LNCaP clone FGC (cell line): ENCODE results near the gene IGF2R.
A peak's percentile ranks its signal among the peaks of the same experiment; 100 is the strongest.

Experiments used
- DNase-seq: peaks from one replicate; pipeline ENCODE4 v3.0.0-alpha.2; 2011; ENCODE audit warnings: low read depth
- H3K4me3 ChIP-seq: 2 replicates; pipeline ENCODE4 v1.5.1; 2011; ENCODE audit warnings: mild to moderate bottlenecking, low read depth, low read length, control low read depth
- CTCF ChIP-seq: IDR thresholded peaks from 2 replicates; pipeline ENCODE4 v1.5.1; 2012; ENCODE audit warnings: mild to moderate bottlenecking; ENCODE audit not compliant: control insufficient read depth, insufficient read depth; ENCODE audit errors: extremely low read depth

IGF2R gene

GRCh38 chr6:160078883-160079685 is 110.2 kb downstream of the IGF2R start:
- TF ChIP-seq CTCF: no peak
- no peak for DNase-seq
- no peak overlapping the region for H3K4me3 ChIP-seq

- no peak for TF ChIP-seq CTCF
- no peak overlapping the region for H3K4me3 ChIP-seq
- no peak for DNase-seq
Observed at GRCh38 chr6:160079686-160080043, 110.8 kb downstream of the IGF2R start.

- TF ChIP-seq CTCF: no peak
Observed at GRCh38 chr6:160080097-160080496, 111.2 kb downstream of the IGF2R start.

GRCh38 chr6:160081398-160081797 is 112.5 kb downstream of the IGF2R start:
- no peak for DNase-seq
- no peak for TF ChIP-seq CTCF
- H3K4me3 ChIP-seq: no peak overlapping the region

More at GRCh38 chr6:160080097-160080496, 111.2 kb downstream of the IGF2R start:
- DNase-seq: no peak
- H3K4me3 ChIP-seq: no peak overlapping the region

GRCh38 chr6:160082627-160083026 is 113.7 kb downstream of the IGF2R start:
- H3K4me3 ChIP-seq: no peak overlapping the region
- DNase-seq: no peak
- no peak for TF ChIP-seq CTCF

- no peak for DNase-seq
- no peak for TF ChIP-seq CTCF
- H3K4me3 ChIP-seq: no peak overlapping the region
Observed at GRCh38 chr6:160084198-160084776, 115.4 kb downstream of the IGF2R start.

GRCh38 chr6:160085226-160085625 is 116.3 kb downstream of the IGF2R start:
- peak; percentile 76 for DNase-seq
- no peak overlapping the region for H3K4me3 ChIP-seq
- no peak for TF ChIP-seq CTCF
